ENCODE data around the gene THADA.

Gene THADA

DNA sequence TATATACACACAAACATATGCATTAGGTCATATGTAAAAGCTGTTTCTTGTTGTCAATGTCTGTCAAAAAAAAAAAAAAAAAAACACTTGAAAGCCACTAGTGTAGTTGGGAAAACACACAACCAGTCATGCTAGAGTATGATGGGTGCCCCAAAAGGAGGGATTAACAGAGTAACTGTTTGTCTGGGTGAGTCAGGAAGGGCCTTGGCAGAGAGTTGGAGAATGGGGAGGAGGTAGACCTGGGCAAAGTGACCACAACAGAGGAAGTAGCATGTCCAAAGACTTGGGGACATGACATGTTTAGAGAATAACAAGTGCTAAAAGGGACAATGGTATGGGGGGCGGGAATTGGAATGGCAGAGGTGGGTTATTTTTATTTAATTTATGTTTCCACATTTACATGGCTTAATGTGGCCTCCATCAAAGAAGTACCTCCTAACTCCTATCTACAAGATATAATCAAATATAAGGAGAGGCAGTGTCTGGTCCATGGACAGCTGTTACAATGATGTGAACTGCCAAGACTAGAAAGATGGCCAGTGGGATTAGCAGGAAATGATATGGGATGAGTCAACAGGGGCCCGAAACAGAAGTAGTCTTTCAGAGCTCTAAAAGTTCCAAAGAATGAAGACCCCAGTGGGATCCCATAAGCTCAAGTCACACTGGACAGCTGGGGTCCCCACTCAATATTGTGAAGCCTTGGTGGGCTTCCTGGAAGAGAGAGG lies 269.6 kb downstream of the THADA start:
- intact Hi-C loops (cut with DNase I) = no loop called here
- no peak for DNase-seq

GRCh38 chr2:43325107-43325811 lies 270.6 kb downstream of the THADA start:
- intact Hi-C loops (cut with DNase I) = no loop called here
- DNase-seq = no peak

DNA sequence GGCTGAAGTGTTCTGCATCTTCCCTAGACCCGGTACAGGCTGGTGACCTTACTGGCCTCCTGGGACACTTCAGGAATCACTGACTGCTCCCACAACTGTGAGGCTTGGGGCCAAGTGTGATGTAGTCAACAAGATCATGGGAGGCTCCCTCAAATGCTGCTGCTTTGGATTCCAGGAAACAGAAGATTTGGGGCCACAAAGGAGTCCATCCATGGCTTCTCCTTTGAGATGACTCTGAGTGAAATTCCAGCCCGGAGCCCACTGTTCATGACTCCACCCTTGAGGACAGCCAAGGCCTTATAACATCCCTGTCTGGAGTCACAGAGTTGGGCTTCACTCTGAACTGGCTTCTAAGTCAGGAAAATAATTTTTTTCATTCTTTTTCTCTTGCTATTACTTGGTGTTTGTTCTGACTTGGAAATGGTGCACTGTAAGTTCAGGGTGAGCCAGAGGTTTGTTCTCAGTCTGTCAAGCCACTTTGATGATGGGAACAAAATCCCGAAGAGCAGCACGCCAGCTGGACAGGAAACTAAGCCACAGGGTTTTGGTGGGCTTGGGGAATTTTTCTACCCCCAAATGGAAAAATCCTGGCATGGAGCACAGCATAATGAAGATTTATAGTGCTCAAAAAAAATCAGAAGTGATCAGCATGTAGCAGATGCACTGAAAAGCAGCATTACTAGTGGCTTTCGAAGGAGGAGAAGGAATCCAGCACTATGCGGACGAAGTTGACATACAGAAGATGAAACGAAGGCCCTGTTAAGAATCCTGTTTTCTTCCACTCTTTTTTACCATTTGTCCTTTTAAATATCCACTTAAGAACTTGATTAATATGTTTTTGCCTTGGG lies 271.4 kb downstream of the THADA start:
- intact Hi-C loops (cut with DNase I) = no loop called here
- DNase-seq = no peak

DNA sequence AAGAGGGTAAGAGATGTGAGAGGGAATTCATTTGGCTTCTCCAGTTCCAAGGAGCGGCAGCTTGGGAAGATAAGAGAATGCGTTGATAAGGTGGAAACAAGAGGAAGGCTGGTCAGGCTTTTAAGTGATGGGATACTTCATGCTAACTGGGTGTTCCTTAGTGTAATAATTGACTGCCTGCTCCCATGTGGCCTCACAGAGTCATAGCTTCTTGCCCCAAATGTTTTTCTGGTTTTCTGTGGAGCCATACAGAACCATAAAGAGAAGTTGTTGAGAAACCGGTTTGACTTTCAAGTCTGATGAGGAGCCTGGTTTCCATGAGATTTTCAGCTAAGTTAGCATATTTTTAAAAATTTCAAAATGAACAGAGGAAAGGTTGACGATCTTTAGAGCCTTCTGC lies 272.0 kb downstream of the THADA start:
- intact Hi-C loops (cut with DNase I) = no loop called here
- no peak for DNase-seq

DNA sequence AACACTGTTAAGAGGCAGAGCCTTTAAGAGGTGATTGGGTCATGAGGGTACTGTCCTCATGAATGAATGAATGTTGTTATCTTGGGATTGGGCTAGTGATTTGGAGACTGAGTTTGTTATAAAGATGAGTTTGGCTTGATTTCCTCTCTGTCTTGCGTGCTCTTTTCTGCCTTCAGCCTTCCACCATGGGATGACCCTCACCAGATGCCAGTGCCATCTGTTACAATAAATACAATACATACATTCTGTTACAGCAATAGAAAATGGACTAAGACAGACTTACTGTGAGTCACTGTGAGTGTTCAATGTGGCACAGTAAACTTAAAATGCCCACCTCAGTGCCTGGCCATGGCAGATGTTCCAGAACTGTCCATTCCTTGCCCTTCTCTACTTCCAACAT lies 274.4 kb downstream of the THADA start:
- no peak for DNase-seq
- intact Hi-C loops (cut with DNase I) = no loop called here

GRCh38 chr2:43319541-43319940 lies 276.3 kb downstream of the THADA start:
- no peak for DNase-seq
- intact Hi-C loops (cut with DNase I) = no loop called here

GRCh38 chr2:43318791-43319190 lies 277.0 kb downstream of the THADA start:
- intact Hi-C loops (cut with DNase I) = no loop called here
- no peak for DNase-seq

- DNase-seq = no peak
- intact Hi-C loops (cut with DNase I) = no loop called here
Observed at GRCh38 chr2:43317680-43318079, 278.2 kb downstream of the THADA start.

DNA sequence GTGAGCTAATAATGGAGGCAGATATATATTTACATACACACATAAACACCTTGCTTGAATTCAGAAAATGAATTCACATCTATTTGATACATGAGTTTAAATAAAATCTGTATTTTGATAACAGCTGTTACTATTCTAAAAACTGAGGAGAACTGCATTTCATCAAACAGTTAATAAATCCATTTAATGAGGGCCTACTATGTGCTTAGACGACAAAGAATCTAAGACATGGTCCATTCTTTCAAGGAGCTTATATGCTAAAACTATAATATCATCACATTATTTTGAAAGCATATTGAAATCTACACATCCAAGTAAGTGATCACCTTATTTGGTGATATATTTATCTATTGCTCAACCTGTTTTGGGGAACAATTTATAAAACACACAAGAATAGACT lies 278.6 kb downstream of the THADA start:
- DNase-seq = no peak

GRCh38 chr2:43315482-43315881 lies 280.4 kb downstream of the THADA start:
- no peak for DNase-seq
- intact Hi-C loops (cut with DNase I) = no loop called here

More for the DNA sequence above, 278.6 kb downstream of the THADA start:
- intact Hi-C loops (cut with DNase I) = no loop called here

GRCh38 chr2:43314299-43314927 lies 281.4 kb downstream of the THADA start:
- DNase-seq = no peak
- intact Hi-C loops (cut with DNase I) = no loop called here

GRCh38 chr2:43313642-43314017 lies 282.2 kb downstream of the THADA start:
- intact Hi-C loops (cut with DNase I) = no loop called here
- DNase-seq = no peak

DNA sequence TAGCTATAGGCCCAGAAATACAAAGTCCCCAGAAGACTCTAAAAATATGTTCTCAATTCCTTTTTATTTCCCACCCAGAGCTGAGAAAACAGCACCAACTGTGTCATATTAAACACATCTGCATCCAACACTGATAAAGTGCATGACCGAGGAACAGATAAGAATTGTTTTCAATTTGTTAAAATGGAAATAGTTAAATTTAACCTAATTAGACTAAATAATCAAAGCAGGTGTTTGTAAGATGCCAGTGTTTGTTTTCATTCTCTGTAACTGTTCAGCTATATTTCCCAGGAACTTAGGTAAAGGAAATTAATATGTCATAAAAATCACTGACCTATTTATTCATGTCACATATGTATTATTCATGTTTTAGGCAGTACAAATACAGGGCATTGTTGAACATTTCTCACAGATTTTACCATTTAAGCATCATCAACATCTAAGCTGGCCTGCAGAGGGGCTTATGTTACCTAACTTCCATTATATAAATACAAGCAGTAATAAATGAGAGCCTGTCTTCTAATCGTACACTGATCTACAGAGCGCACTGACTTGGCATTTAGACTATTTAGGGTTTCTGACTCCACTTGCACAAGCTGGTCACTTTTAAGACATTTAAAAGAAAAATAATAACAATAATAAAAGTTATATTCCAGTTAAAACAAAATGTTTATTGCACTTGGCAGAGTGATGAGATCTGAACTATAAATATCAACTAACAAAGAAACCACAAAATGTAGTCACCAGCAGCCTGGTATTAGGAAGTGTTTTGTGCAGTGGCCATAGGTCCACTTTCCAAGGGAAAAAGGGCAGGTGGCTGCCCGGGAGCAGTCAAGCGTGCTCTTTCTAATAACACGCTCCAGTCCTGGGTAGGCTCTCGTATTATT lies 282.8 kb downstream of the THADA start:
- intact Hi-C loops (cut with DNase I) = no loop called here

DNA sequence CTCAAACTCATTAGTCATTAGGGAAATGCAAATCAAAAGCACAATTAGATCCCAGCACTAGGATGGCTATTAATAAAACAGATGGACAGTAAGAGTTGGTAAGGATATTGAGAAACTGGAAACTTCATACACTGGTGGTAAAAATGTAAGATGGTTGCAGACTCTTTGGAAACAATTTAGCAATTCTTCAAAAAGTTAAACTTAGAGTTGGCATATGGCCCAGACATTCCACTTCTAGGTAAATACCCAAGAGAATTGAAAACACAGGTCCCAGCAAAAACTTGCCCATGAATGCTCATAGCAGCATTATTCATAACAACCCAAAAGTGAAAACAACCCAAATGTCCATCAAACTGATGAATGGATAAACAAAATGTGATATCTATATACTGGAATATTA lies 284.6 kb downstream of the THADA start:
- DNase-seq = no peak
- intact Hi-C loops (cut with DNase I) = no loop called here

More for the DNA sequence above, 282.8 kb downstream of the THADA start:
- no peak for DNase-seq

DNA sequence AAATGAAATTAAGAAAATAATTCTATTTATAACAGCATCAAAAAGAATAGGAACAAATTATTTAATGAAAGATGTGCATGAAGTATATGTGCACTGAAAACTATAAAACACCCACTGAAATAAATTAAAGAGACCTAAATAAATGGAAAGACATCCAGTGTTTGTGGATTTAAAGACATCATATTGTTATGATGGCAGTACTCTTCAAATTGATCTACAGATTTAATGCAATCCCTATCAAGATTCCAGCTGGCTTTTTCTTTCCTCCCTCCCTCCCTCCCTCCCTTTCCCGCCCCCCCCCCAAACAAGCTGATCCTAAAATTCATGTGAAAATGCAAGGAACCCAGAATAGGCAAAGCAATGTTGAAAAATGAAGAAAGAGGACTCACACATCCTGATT lies 285.9 kb downstream of the THADA start:
- intact Hi-C loops (cut with DNase I) = no loop called here
- no peak for DNase-seq

DNA sequence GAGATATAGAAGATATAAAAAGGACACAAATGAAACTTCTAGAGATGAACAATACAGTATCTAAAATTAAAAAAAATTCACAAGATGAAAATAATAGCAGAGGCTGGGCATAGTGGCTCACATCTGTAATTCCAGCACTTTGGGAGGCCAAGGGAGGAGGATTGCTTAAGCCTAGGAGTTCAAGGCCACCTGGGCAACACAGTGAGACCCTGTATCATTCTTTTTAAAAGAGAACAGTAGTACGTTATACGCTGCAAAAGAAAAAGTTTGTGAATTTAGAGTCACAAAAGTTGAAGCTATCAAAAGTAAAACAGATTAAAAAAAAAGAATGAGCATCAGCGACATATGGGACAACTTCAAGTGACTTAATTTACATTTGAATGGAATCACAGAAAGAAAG lies 287.9 kb downstream of the THADA start:
- intact Hi-C loops (cut with DNase I) = no loop called here
- DNase-seq = no peak

DNA sequence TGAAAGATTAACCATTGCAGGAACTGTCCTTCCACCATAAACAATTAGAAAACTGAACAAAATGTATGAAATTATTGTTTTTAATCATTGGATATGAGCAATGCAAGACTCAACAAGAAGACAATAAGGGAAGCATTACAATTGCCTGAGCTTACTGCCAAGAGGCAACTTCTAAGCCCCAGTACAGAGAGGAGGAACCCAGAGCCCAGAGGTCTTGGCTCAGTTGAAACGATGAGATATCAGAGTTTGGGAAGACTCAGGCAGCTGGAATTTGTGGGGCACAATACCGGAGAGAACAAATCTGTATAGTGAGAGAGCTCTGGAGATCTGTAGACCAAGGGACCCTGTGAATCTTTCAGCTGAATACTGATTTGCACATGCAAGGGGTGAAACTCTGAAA lies 288.8 kb downstream of the THADA start:
- DNase-seq = no peak
- intact Hi-C loops (cut with DNase I) = no loop called here

DNA sequence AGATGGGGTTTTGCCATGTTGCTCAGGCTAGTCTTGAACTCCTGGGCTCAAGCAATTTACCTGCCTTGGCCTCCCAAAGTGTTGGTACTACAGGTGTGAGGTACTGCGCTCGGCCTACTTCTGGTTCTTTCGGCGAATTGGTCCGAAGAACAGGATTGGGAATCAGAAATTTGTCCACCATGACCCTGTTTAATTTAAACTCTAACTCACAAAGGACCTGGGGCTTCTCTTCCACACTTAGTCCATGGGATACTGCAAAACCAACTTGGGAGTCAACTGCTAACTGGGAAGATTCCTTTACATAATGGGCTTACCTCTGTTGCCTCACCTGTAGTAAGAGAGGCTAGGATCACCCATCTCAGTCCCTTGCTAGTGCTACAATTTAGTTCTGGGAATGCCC lies 289.6 kb downstream of the THADA start:
- intact Hi-C loops (cut with DNase I) = no loop called here
- DNase-seq = no peak

GRCh38 chr2:43305517-43305916 lies 290.3 kb downstream of the THADA start:
- DNase-seq = peak in 8 of 42 donors; percentile 3 to 48 (median 10)
- intact Hi-C loops (cut with DNase I) = no loop called here

Measured in head of caudate nucleus (tissue), 42 donors.